Measurements from ENCODE around the gene PRF1. TPM values are rescaled to one million over a fixed set of nuclear protein-coding genes. Genes with fewer than 3 reads are reported as not detected.
"Not testable (repeated sequence)": the region's sequence is repeated elsewhere in the genome, so short reads cannot be mapped to it uniquely, and the experiment has no call there.

The PRF1 gene
- polyA plus RNA-seq (2012; ENCODE audit: insufficient read depth, insufficient read length): 3.8 TPM

- DNase-seq (ENCODE audit: low read depth, low spot score): peak; percentile 87
- H3K4me3 ChIP-seq (ENCODE audit: low read length): peak within 1 kb of the TSS; percentile 43
These were observed at the start of gene PRF1 for GRCh38 chr10:70602665-70603448. TSS of gene PRF1 (minus strand) at chr10:70602741. CDS start at chr10:70600902, 1,839 bp downstream.

- no peak overlapping the region for H3K4me3 ChIP-seq (ENCODE audit: low read length)
- peak; percentile 36 for DNase-seq (ENCODE audit: low read depth, low spot score)
These were observed 49.1 kb upstream of the PRF1 start for GRCh38 chr10:70651661-70652060.

- H3K4me3 ChIP-seq (ENCODE audit: low read length): no peak overlapping the region
- DNase-seq (ENCODE audit: low read depth, low spot score): no peak
These were observed 48.2 kb upstream of the PRF1 start for GRCh38 chr10:70650718-70651117.

- DNase-seq (ENCODE audit: low read depth, low spot score): no peak
- no peak overlapping the region for H3K4me3 ChIP-seq (ENCODE audit: low read length)
These were observed 47.6 kb upstream of the PRF1 start for GRCh38 chr10:70650104-70650503.

GRCh38 chr10:70649526-70649925 is 47.0 kb upstream of the PRF1 start:
- no peak for DNase-seq (ENCODE audit: low read depth, low spot score)
- no peak overlapping the region for H3K4me3 ChIP-seq (ENCODE audit: low read length)

GRCh38 chr10:70648427-70648826 is 45.9 kb upstream of the PRF1 start:
- peak; percentile 31 for DNase-seq (ENCODE audit: low read depth, low spot score)

GRCh38 chr10:70647086-70647485 is 44.5 kb upstream of the PRF1 start:
- no peak overlapping the region for H3K4me3 ChIP-seq (ENCODE audit: low read length)
- DNase-seq (ENCODE audit: low read depth, low spot score): no peak

More at GRCh38 chr10:70648427-70648826, 45.9 kb upstream of the PRF1 start:
- H3K4me3 ChIP-seq (ENCODE audit: low read length): no peak overlapping the region

- H3K4me3 ChIP-seq (ENCODE audit: low read length); DNase-seq (ENCODE audit: low read depth, low spot score): not testable (repeated sequence)
These were observed 42.4 kb upstream of the PRF1 start for GRCh38 chr10:70644959-70645358.

GRCh38 chr10:70643272-70643671 is 40.7 kb upstream of the PRF1 start:
- not testable (repeated sequence) for DNase-seq (ENCODE audit: low read depth, low spot score); H3K4me3 ChIP-seq (ENCODE audit: low read length)

GRCh38 chr10:70639640-70640383 is 37.3 kb upstream of the PRF1 start:
- DNase-seq (ENCODE audit: low read depth, low spot score); H3K4me3 ChIP-seq (ENCODE audit: low read length): not testable (repeated sequence)

- not testable (repeated sequence) for DNase-seq (ENCODE audit: low read depth, low spot score)
These were observed 32.0 kb upstream of the PRF1 start for GRCh38 chr10:70634515-70634914.

GRCh38 chr10:70634011-70634410 is 31.5 kb upstream of the PRF1 start:
- no peak for DNase-seq (ENCODE audit: low read depth, low spot score)
- no peak overlapping the region for H3K4me3 ChIP-seq (ENCODE audit: low read length)

More at GRCh38 chr10:70634515-70634914, 32.0 kb upstream of the PRF1 start:
- H3K4me3 ChIP-seq (ENCODE audit: low read length): not testable (repeated sequence)

- not testable (repeated sequence) for H3K4me3 ChIP-seq (ENCODE audit: low read length); DNase-seq (ENCODE audit: low read depth, low spot score)
These were observed 29.2 kb upstream of the PRF1 start for GRCh38 chr10:70631735-70632134.

- no peak overlapping the region for H3K4me3 ChIP-seq (ENCODE audit: low read length)
- DNase-seq (ENCODE audit: low read depth, low spot score): no peak
These were observed 26.8 kb upstream of the PRF1 start for GRCh38 chr10:70629338-70629737.

- H3K4me3 ChIP-seq (ENCODE audit: low read length): no peak overlapping the region
- no peak for DNase-seq (ENCODE audit: low read depth, low spot score)
These were observed 23.5 kb upstream of the PRF1 start for GRCh38 chr10:70626056-70626455.

- no peak overlapping the region for H3K4me3 ChIP-seq (ENCODE audit: low read length)
- no peak for DNase-seq (ENCODE audit: low read depth, low spot score)
These were observed 20.7 kb upstream of the PRF1 start for GRCh38 chr10:70622981-70623844.

- no peak overlapping the region for H3K4me3 ChIP-seq (ENCODE audit: low read length)
- DNase-seq (ENCODE audit: low read depth, low spot score): no peak
These were observed 20.0 kb upstream of the PRF1 start for GRCh38 chr10:70622541-70622940.

GRCh38 chr10:70621503-70622078 is 19.1 kb upstream of the PRF1 start:
- DNase-seq (ENCODE audit: low read depth, low spot score): no peak
- no peak overlapping the region for H3K4me3 ChIP-seq (ENCODE audit: low read length)

GRCh38 chr10:70620020-70620289 is 17.4 kb upstream of the PRF1 start:
- DNase-seq (ENCODE audit: low read depth, low spot score): no peak
- no peak overlapping the region for H3K4me3 ChIP-seq (ENCODE audit: low read length)

Data from Jurkat, Clone E6-1 (cell line).